B cell (primary cell): ENCODE measurements around the gene MRPL23. TPM values are rescaled to one million over a fixed set of nuclear protein-coding genes. Genes with fewer than 3 reads are reported as not detected.

Experiments
- ATAC-seq: fragments of 200-7000 bp; cut with Tn5 transposase; one replicate; pipeline ENCODE4 v1.10.0; 2021; ENCODE audit warnings: low read depth, mild to moderate bottlenecking, moderate number of reproducible peaks, moderate library complexity
- CTCF ChIA-PET: fragments of 350-600 bp; sonication (Branson Sonifier 250); formaldehyde crosslinking; loops from one replicate; lab custom pipeline; 2021; ENCODE audit warnings: antibody characterized with exemption, inconsistent platforms; lab: Charles Lee
- POLR2A ChIA-PET: fragments of 350-600 bp; sonication (Branson Sonifier 250); formaldehyde crosslinking; loops from one replicate; lab custom pipeline; 2021; ENCODE audit warnings: antibody characterized with exemption; lab: Charles Lee
- DNase-seq: peaks from one replicate; pipeline ENCODE4 v3.0.0; 2013
- H2AFZ ChIP-seq: 2 replicates; pipeline ENCODE4 v1.6.1; 2012; ENCODE audit warnings: mild to moderate bottlenecking, low read depth, low read length; ENCODE audit not compliant: insufficient read depth, poor library complexity, severe bottlenecking
- H3K27ac ChIP-seq, 2 donors: 1 replicate in 1 of 2; 2 replicates in 1 of 2; pipeline ENCODE4 v1.5.1; 2012 to 2013; ENCODE audit warnings: low read length in 2 of 2, mild to moderate bottlenecking in 2 of 2, moderate library complexity in 1 of 2
- H3K27me3 ChIP-seq, 4 experiments: fragments of 200-600 bp in 1 of 4; sonication (generic) in 1 of 4; replicated peaks in 1 of 4; 1 replicate in 2 of 4; 2 replicates in 2 of 4; pipeline versions ENCODE4 v1.6.1 to v1.7.0; 2013 to 2016; ENCODE audit warnings: low read length in 3 of 4, mild to moderate bottlenecking in 2 of 4, mixed read lengths in 1 of 4, moderate library complexity in 1 of 4; ENCODE audit not compliant: insufficient read depth in 4 of 4, control insufficient read depth in 3 of 4; ENCODE audit errors: control extremely low read depth in 1 of 4
- H3K36me3 ChIP-seq, 2 experiments: replicated peaks in 1 of 2; 1 replicate in 1 of 2; 2 replicates in 1 of 2; pipeline versions ENCODE4 v1.6.1 to v1.7.1; 2013; ENCODE audit warnings: low read length in 1 of 2; ENCODE audit not compliant: insufficient read depth in 2 of 2, control insufficient read depth in 1 of 2; ENCODE audit errors: control extremely low read depth in 1 of 2, extremely low read depth in 1 of 2
- H3K4me1 ChIP-seq, 2 donors: fragments of 200-600 bp in 1 of 2; sonication (generic) in 1 of 2; 1 replicate in 1 of 2; 2 replicates in 1 of 2; pipeline versions ENCODE4 v1.5.1 to v1.6.1; 2013 to 2017; ENCODE audit warnings: low read length in 2 of 2; ENCODE audit not compliant: control insufficient read depth in 2 of 2, insufficient read depth in 2 of 2
- H3K4me2 ChIP-seq: replicated peaks from 2 replicates; pipeline ENCODE3; 2012; ENCODE audit warnings: mild to moderate bottlenecking, low read depth, low read length; ENCODE audit not compliant: poor library complexity, severe bottlenecking
- H3K4me3 ChIP-seq, 5 experiments: fragments of 200-600 bp in 1 of 5; sonication (generic) in 1 of 5; 1 replicate in 3 of 5; 2 replicates in 2 of 5; pipeline versions ENCODE4 v1.5.1 to v1.7.0; 2011 to 2016; ENCODE audit warnings: low read length in 4 of 5, mild to moderate bottlenecking in 4 of 5, low read depth in 2 of 5, control low read depth in 1 of 5, moderate library complexity in 1 of 5; ENCODE audit not compliant: insufficient read depth in 1 of 5; ENCODE audit errors: control extremely low read depth in 1 of 5, extremely low read depth in 1 of 5
- H3K79me2 ChIP-seq: fragments of 200-600 bp; sonication (generic); one replicate; pipeline ENCODE4 v1.6.0; 2016; ENCODE audit warnings: low read length; ENCODE audit not compliant: control insufficient read depth, insufficient read depth
- H3K9ac ChIP-seq: fragments of 200-600 bp; sonication (generic); 2 replicates; pipeline ENCODE4 v1.6.1; 2017; ENCODE audit warnings: mild to moderate bottlenecking, low read length, moderate library complexity
- H3K9me3 ChIP-seq, 3 donors: one replicate each; pipeline versions ENCODE4 v1.6.1 to v1.7.1; 2013; ENCODE audit warnings: low read length in 2 of 3; ENCODE audit not compliant: control insufficient read depth in 2 of 3, insufficient read depth in 1 of 3; ENCODE audit errors: control extremely low read depth in 1 of 3
- H4K20me1 ChIP-seq: 2 replicates; pipeline ENCODE4 v1.6.0; 2012; ENCODE audit warnings: mild to moderate bottlenecking, low read length; ENCODE audit not compliant: insufficient read depth, control insufficient read depth, poor library complexity, severe bottlenecking
- H3K27ac Mint-ChIP-seq: one replicate; pipeline ENCODE4 v1.8.0; 2021; ENCODE audit warnings: mixed read lengths
- H3K27me3 Mint-ChIP-seq: one replicate; pipeline ENCODE4 v1.8.0; 2021; ENCODE audit warnings: mixed read lengths
- H3K4me1 Mint-ChIP-seq: one replicate; pipeline ENCODE4 v1.8.0; 2021; ENCODE audit warnings: mixed read lengths
- H3K4me3 Mint-ChIP-seq: one replicate; pipeline ENCODE4 v1.8.0; 2021; ENCODE audit warnings: mixed read lengths
- H3K9me3 Mint-ChIP-seq: one replicate; pipeline ENCODE4 v1.8.0; 2022; ENCODE audit warnings: mixed read lengths; ENCODE audit not compliant: insufficient read depth
- CTCF ChIP-seq: fragments of 200-600 bp; IDR thresholded peaks from one replicate; pipeline ENCODE4 v1.8.0; 2022; ENCODE audit warnings: antibody characterized with exemption, mild to moderate bottlenecking
- EZH2 ChIP-seq: IDR thresholded peaks from 2 replicates; pipeline ENCODE4 v1.6.1; 2012; ENCODE audit warnings: borderline replicate concordance, low read depth, mild to moderate bottlenecking, moderate library complexity, low read length; ENCODE audit not compliant: insufficient read depth, poor library complexity, severe bottlenecking
- WGBS: methylation state at CpG from one replicate; pipeline ENCODE4 v1.1.5; 2013; ENCODE audit warnings: missing lambda C conversion rate; ENCODE audit not compliant: insufficient coverage; 5-methylcytosine and 5-hydroxymethylcytosine counted together
- intact Hi-C: fragments of 100-400 bp; cut with micrococcal nuclease; formaldehyde crosslinking; loops from one replicate; pipeline ENCODE4 v1.10.0; 2022
- polyA plus RNA-seq: library from polyadenylated mRNA; depleted of rRNA; stranded (reverse); fragments of >200 nt; gene quantifications from 2 replicates; pipeline ENCODE4 v1.2.3, GENCODE V29; 2012
- total RNA-seq, 2 donors: library from RNA; stranded (reverse); fragments of 120-200 nt in 1 of 2; gene quantifications; 1 replicate in 1 of 2; 2 replicates in 1 of 2; pipeline versions ENCODE4 v1.2.3 to v1.2.4, GENCODE V29; 2013 to 2022

Gene MRPL23
- total and polyA plus RNA-seq, 2 donors (not counting 1 experiment from before 2014, with no cell fraction given): 47.8 to 63.2 TPM

- Histone ChIP-seq H3K9me3 (no peaks in the 10 kb centered on the region), H3K4me2 (no peak overlapping the region), H2AFZ (no peak overlapping the region), H3K9ac (no peak overlapping the region), H4K20me1 (no peaks in the 10 kb centered on the region), H3K27me3 (peaks cover 0 to 27% (median 3%) of the 10 kb centered on the region in 4 experiments), H3K4me1 (no peaks in the 10 kb centered on the region), H3K79me2 (no peaks in the 10 kb centered on the region), H3K36me3 (no peaks in the 10 kb centered on the region), H3K27ac (no peak overlapping the region), H3K4me3 (no peak overlapping the region)
- Mint-ChIP-seq H3K27me3 (peaks cover 31% of the 10 kb centered on the region), H3K4me3 (no peak overlapping the region), H3K9me3 (no peaks in the 10 kb centered on the region), H3K4me1 (no peaks in the 10 kb centered on the region), H3K27ac (no peak overlapping the region)
- DNase-seq (no peak), ATAC-seq (no peak)
- WGBS: 90% methylated on average over 10 of the region's 13 CpGs
- ChIA-PET CTCF (no interaction called here), POLR2A (no interaction called here)
- TF ChIP-seq CTCF (no peak), EZH2 (no peak)
- intact Hi-C loops: no loop called here
These were observed 18.7 kb upstream of the MRPL23 start for GRCh38 chr11:1928470-1928890.

- no peaks in the 10 kb centered on the region for H3K4me1 Mint-ChIP-seq
- CTCF ChIA-PET: no interaction called here
- POLR2A ChIA-PET: no interaction called here
- H3K4me3 Mint-ChIP-seq: no peak overlapping the region
- H3K27me3 Mint-ChIP-seq: peaks cover 28% of the 10 kb centered on the region
- DNase-seq: no peak
- Histone ChIP-seq H3K9ac (no peak overlapping the region), H3K4me2 (no peak overlapping the region), H3K27ac (no peak overlapping the region), H4K20me1 (no peaks in the 10 kb centered on the region), H2AFZ (no peak overlapping the region), H3K4me3 (no peak overlapping the region), H3K9me3 (no peaks in the 10 kb centered on the region), H3K36me3 (no peaks in the 10 kb centered on the region), H3K27me3 (peaks cover 0 to 27% (median 3%) of the 10 kb centered on the region in 4 experiments), H3K4me1 (no peaks in the 10 kb centered on the region), H3K79me2 (no peaks in the 10 kb centered on the region)
- no peak for ATAC-seq
- H3K27ac Mint-ChIP-seq: no peak overlapping the region
- intact Hi-C loops: no loop called here
- TF ChIP-seq CTCF (no peak), EZH2 (no peak)
- 93% methylated on average over 31 of the region's 35 CpGs for WGBS
- no peaks in the 10 kb centered on the region for H3K9me3 Mint-ChIP-seq
These were observed 18.1 kb upstream of the MRPL23 start for GRCh38 chr11:1928891-1929541.
